ENCODE measurements around the gene TNRC6A. TPM values are rescaled to one million over a fixed set of nuclear protein-coding genes. Genes with fewer than 3 reads are reported as not detected.

TNRC6A gene
- total RNA-seq, 1 donor from 2014 or later, result 34.3 TPM

- intact Hi-C loops (cut with micrococcal nuclease), result no loop called here
- Histone ChIP-seq H3K27me3 (ENCODE audit: low read depth) (no peaks in the 10 kb centered on the region), H3K36me3 (no peaks in the 10 kb centered on the region), H3K9me3 (replicated peaks) (no peaks in the 10 kb centered on the region), H3K4me3 (no peak overlapping the region), H3K27ac (replicated peaks) (no peak overlapping the region), H3K4me1 (no peaks in the 10 kb centered on the region)
- no peak for DNase-seq
- no peak for TF ChIP-seq CTCF (IDR thresholded peaks at IDR 0.05; ENCODE audit: borderline replicate concordance)
Observed at GRCh38 chr16:24847358-24847664, 117.9 kb downstream of the TNRC6A start.

GRCh38 chr16:24848065-24848464 lies 118.6 kb downstream of the TNRC6A start:
- no peaks in the 10 kb centered on the region for H3K27me3 ChIP-seq (ENCODE audit: low read depth)
- H3K4me3 ChIP-seq, result no peak overlapping the region
- no peak for TF ChIP-seq CTCF (IDR thresholded peaks at IDR 0.05; ENCODE audit: borderline replicate concordance)
- H3K27ac ChIP-seq (replicated peaks), result no peak overlapping the region
- intact Hi-C loops (cut with micrococcal nuclease), result no loop called here
- H3K9me3 ChIP-seq (replicated peaks), result no peaks in the 10 kb centered on the region
- H3K36me3 ChIP-seq, result no peaks in the 10 kb centered on the region
- DNase-seq, result no peak
- no peaks in the 10 kb centered on the region for H3K4me1 ChIP-seq

GRCh38 chr16:24849641-24850040 lies 120.2 kb downstream of the TNRC6A start:
- Histone ChIP-seq H3K4me1 (peaks cover 10% of the 10 kb centered on the region), H3K27me3 (ENCODE audit: low read depth) (no peaks in the 10 kb centered on the region), H3K4me3 (no peak overlapping the region), H3K9me3 (replicated peaks) (no peaks in the 10 kb centered on the region), H3K27ac (replicated peaks) (no peak overlapping the region), H3K36me3 (no peaks in the 10 kb centered on the region)
- no peak for TF ChIP-seq CTCF (IDR thresholded peaks at IDR 0.05; ENCODE audit: borderline replicate concordance)
- DNase-seq, result no peak
- intact Hi-C loops (cut with micrococcal nuclease), result no loop called here

- no peak for DNase-seq
- intact Hi-C loops (cut with micrococcal nuclease), result no loop called here
- Histone ChIP-seq H3K36me3 (no peaks in the 10 kb centered on the region), H3K4me3 (no peak overlapping the region), H3K9me3 (replicated peaks) (no peaks in the 10 kb centered on the region), H3K27ac (replicated peaks) (no peak overlapping the region), H3K27me3 (ENCODE audit: low read depth) (peaks cover 5% of the 10 kb centered on the region), H3K4me1 (peaks cover 10% of the 10 kb centered on the region)
- TF ChIP-seq CTCF (IDR thresholded peaks at IDR 0.05; ENCODE audit: borderline replicate concordance), result no peak
Observed at GRCh38 chr16:24850289-24850938, 121.0 kb downstream of the TNRC6A start.

- Histone ChIP-seq H3K9me3 (replicated peaks) (no peaks in the 10 kb centered on the region), H3K27me3 (ENCODE audit: low read depth) (peaks cover 14% of the 10 kb centered on the region), H3K27ac (replicated peaks) (no peak overlapping the region), H3K4me1 (peaks cover 10% of the 10 kb centered on the region), H3K4me3 (no peak overlapping the region), H3K36me3 (no peaks in the 10 kb centered on the region)
- intact Hi-C loops (cut with micrococcal nuclease), result no loop called here
- DNase-seq, result no peak
- TF ChIP-seq CTCF (IDR thresholded peaks at IDR 0.05; ENCODE audit: borderline replicate concordance), result no peak
Observed at GRCh38 chr16:24851700-24852099, 122.2 kb downstream of the TNRC6A start.
